GM12878 (cell line): Measurements from ENCODE around the gene BCORL1. TPM values are rescaled to one million over a fixed set of nuclear protein-coding genes. Genes with fewer than 3 reads are reported as not detected.

Source experiments
- ATAC-seq: fragments of 200-7000 bp; cut with Tn5 transposase; 3 replicates; pipeline ENCODE4 v1.9.1; 2020; ENCODE audit warnings: mild to moderate bottlenecking, moderate library complexity
- BruUV-seq: library from RNA; stranded (reverse); fragments of 400-500 nt; replicated peaks from 2 replicates; lab custom pipeline; 2021; lab: Mats Ljungman, UMichigan
- CTCF ChIA-PET: fragments of 300-600 bp; sonication (Branson Sonifier 250); formaldehyde crosslinking; extraction: SDS; loops from one replicate; lab custom pipeline; 2021; ENCODE audit warnings: inconsistent platforms; lab: Yijun Ruan, JAX
- POLR2A ChIA-PET: fragments of 350-600 bp; formaldehyde crosslinking; extraction: SDS; loops from one replicate; lab custom pipeline; 2021; ENCODE audit warnings: inconsistent platforms; lab: Charles Lee
- RAD21 ChIA-PET: fragments of 300-600 bp; sonication (Branson Sonifier 250); formaldehyde crosslinking; loops from one replicate; lab custom pipeline; 2023; ENCODE audit warnings: antibody characterized with exemption; ENCODE audit not compliant: unreplicated experiment; lab: Charles Lee
- SMC1A ChIA-PET: fragments of 300-600 bp; sonication (Branson Sonifier 250); formaldehyde crosslinking; loops from one replicate; lab custom pipeline; 2023; ENCODE audit not compliant: unreplicated experiment, uncharacterized antibody; lab: Charles Lee
- DNase-seq: peaks from one replicate; pipeline ENCODE4 v3.0.0-alpha.2; 2011; ENCODE audit warnings: low read depth, low spot score
- FAIRE-seq: peaks from 3 replicates; lab custom pipeline; 2011; peaks lifted over from hg19 to GRCh38; lab: Jason Lieb, UNC
- H2AFZ ChIP-seq: 2 replicates; pipeline ENCODE4 v1.6.0; 2011; ENCODE audit warnings: low read depth, low read length, control low read depth; ENCODE audit not compliant: control insufficient read depth
- H3K27ac ChIP-seq: 2 replicates; pipeline ENCODE4 v1.5.1; 2011; ENCODE audit warnings: control low read depth; ENCODE audit not compliant: control insufficient read depth, insufficient read depth
- H3K27me3 ChIP-seq, 2 experiments: replicated peaks in 1 of 2; 2 replicates each; pipeline versions ENCODE4 v1.6.0 to v1.6.1; 2011; ENCODE audit warnings: low read length in 1 of 2; ENCODE audit not compliant: control insufficient read depth in 2 of 2, insufficient read depth in 2 of 2
- H3K36me3 ChIP-seq, 2 experiments: 2 replicates each; pipeline ENCODE4 v1.5.1; 2011; ENCODE audit warnings: low read length in 1 of 2; ENCODE audit not compliant: control insufficient read depth in 2 of 2, insufficient read depth in 2 of 2
- H3K4me1 ChIP-seq: 2 replicates; pipeline ENCODE4 v1.6.1; 2011; ENCODE audit warnings: mild to moderate bottlenecking, low read length, moderate library complexity, mixed read lengths; ENCODE audit not compliant: control insufficient read depth, insufficient read depth
- H3K4me2 ChIP-seq: 2 replicates; pipeline ENCODE4 v1.6.0; 2011; ENCODE audit warnings: control low read depth; ENCODE audit not compliant: control insufficient read depth, insufficient read depth
- H3K4me3 ChIP-seq: fragments of 200-600 bp; sonication (generic); 2 replicates; pipeline ENCODE4 v1.5.1; 2016
- H3K79me2 ChIP-seq: 2 replicates; pipeline ENCODE4 v1.6.0; 2011; ENCODE audit warnings: low read length; ENCODE audit not compliant: control insufficient read depth, insufficient read depth
- H3K9ac ChIP-seq: 2 replicates; pipeline ENCODE4 v1.8.0; 2011; ENCODE audit warnings: low read length, control low read depth, mixed read lengths; ENCODE audit not compliant: control insufficient read depth, insufficient read depth
- H3K9me3 ChIP-seq: replicated peaks from 3 replicates; pipeline ENCODE4 v1.5.1; 2011; ENCODE audit warnings: mild to moderate bottlenecking, low read length; ENCODE audit not compliant: control insufficient read depth, insufficient read depth
- H4K20me1 ChIP-seq: 2 replicates; pipeline ENCODE4 v1.6.0; 2011; ENCODE audit not compliant: control insufficient read depth, insufficient read depth
- DPF2 ChIP-seq: fragments of 450-650 bp; IDR thresholded peaks from 2 replicates; pipeline ENCODE4 v1.6.1; 2017; ENCODE audit warnings: mild to moderate bottlenecking
- MTA2 ChIP-seq: fragments of 450-650 bp; IDR thresholded peaks from 2 replicates; pipeline ENCODE4 v1.6.1; 2016; ENCODE audit warnings: low read depth, mild to moderate bottlenecking, moderate library complexity
- POLR2AphosphoS2 ChIP-seq: IDR thresholded peaks from 2 replicates; pipeline ENCODE4 v1.6.1; 2011; ENCODE audit warnings: low read depth, mild to moderate bottlenecking, low read length, improper control_type of control experiment, moderate library complexity
- SKIL ChIP-seq: fragments of 450-650 bp; IDR thresholded peaks from 2 replicates; pipeline ENCODE4 v1.6.1; 2017; ENCODE audit warnings: mild to moderate bottlenecking, low read depth, inconsistent platforms; ENCODE audit not compliant: poor library complexity, severe bottlenecking
- WGBS: methylation state at CpG from one replicate; pipeline ENCODE4 v1.1.6; 2016; ENCODE audit warnings: low lambda C conversion rate; ENCODE audit not compliant: insufficient replicate concordance, insufficient coverage; ENCODE audit errors: missing lambda C conversion rate; 5-methylcytosine and 5-hydroxymethylcytosine counted together
- in situ Hi-C: fragments of 300-500 bp; cut with MboI; formaldehyde crosslinking; loops from 9 replicates; pipeline ENCODE4 v1.14.3; 2018; ENCODE audit warnings: mixed read lengths
- intact Hi-C: fragments of 100-400 bp; cut with micrococcal nuclease; formaldehyde crosslinking; loops from one replicate; pipeline ENCODE4 v1.14.2; 2022; ENCODE audit not compliant: unreplicated experiment
- polyA plus RNA-seq, 11 experiments: library from polyadenylated mRNA; depleted of rRNA in 4 of 11; unstranded in 6 of 11; stranded (reverse) in 5 of 11; fragments of >200 nt; fragmentation: Nextera tagmentation in 4 of 11; fragmentation: Illumina TruSeq in 1 of 11; extraction: Ambion mirVana in 4 of 11; extraction: Trizol in 1 of 11; gene quantifications; 1 replicate in 1 of 11; 2 replicates in 10 of 11; pipeline versions ENCODE4 v1.2.1 to v1.2.3, GENCODE V29; 2011 to 2016; ENCODE audit warnings: inconsistent platforms in 2 of 11, missing spikeins in 2 of 11, low read depth in 1 of 11
- total RNA-seq, 4 experiments: library from RNA; depleted of rRNA in 3 of 4; stranded (reverse); fragments of >200 nt in 3 of 4; fragmentation: Illumina TruSeq in 1 of 4; extraction: Trizol in 1 of 4; gene quantifications; 2 replicates each; pipeline versions ENCODE4 v1.2.1 to v1.2.3, GENCODE V29; 2013 to 2021

BCORL1 gene
- total and polyA plus RNA-seq, 10 of the 15 experiments (the other 5 are each of a cell fraction or from before 2014, with no cell fraction given) = 0.16 to 7.2 (median 0.94) TPM

GRCh38 chrX:130105244-130105643 is 122.8 kb downstream of the BCORL1 start (continued):
- TF ChIP-seq SKIL (no peak), POLR2AphosphoS2 (no peak)

- TF ChIP-seq MTA2 = no peak
- 0 out of 2 replicates have a peak, but pooled peaks have one; percentile 32 for TF ChIP-seq DPF2
- no peaks in the 10 kb centered on the region for H3K36me3 ChIP-seq
- no peak overlapping the region for H3K4me3 ChIP-seq
- DNase-seq = no peak
- ChIA-PET SMC1A (interaction anchor here (0.7 to 4.8 kb wide), 5 partner anchors 9 to 26 kb away, joined by 3 to 36 read pairs (median 4); no protein-coding TSS in a partner anchor), RAD21 (interaction anchor here (0.6 to 2.1 kb wide), 5 partner anchors 21 to 86 kb away, joined by 3 to 8 read pairs (median 6); no protein-coding TSS in a partner anchor), CTCF (interaction anchor here (1.1 to 1.5 kb wide), 2 partner anchors 13 to 24 kb away, joined by 3 read pairs; no protein-coding TSS in a partner anchor), POLR2A (interaction anchor here (0.6 to 5.0 kb wide), 4 partner anchors 11 to 65 kb away, joined by 3 to 27 read pairs (median 4); no protein-coding TSS in a partner anchor)
- no peak overlapping the region for H3K27ac ChIP-seq
- FAIRE-seq = no peak
- in situ Hi-C loops = no loop called here
- peaks cover 69% of the 10 kb centered on the region for H3K79me2 ChIP-seq
- no peaks in the 10 kb centered on the region; a peak in 1 of 4 replicates for H3K27me3 ChIP-seq
- no TSS peak for BruUV-seq
- peaks cover 3% of the 10 kb centered on the region for H3K4me1 ChIP-seq
- H2AFZ ChIP-seq = no peak overlapping the region
- 47% methylated on average over 10 of the region's 10 CpGs for WGBS
- no peaks in the 10 kb centered on the region for H4K20me1 ChIP-seq
- no peaks in the 10 kb centered on the region for H3K9me3 ChIP-seq
- ATAC-seq = peak; percentile 15
- H3K4me2 ChIP-seq = peak overlapping the region; percentile 13; the same call in 1 of the 2 replicates
- no peak overlapping the region for H3K9ac ChIP-seq
- intact Hi-C loops = no loop called here
Observed at GRCh38 chrX:130106071-130106470, 123.6 kb downstream of the BCORL1 start.

Other genes with a start within 250 kb of the BCORL1 start
- 0.17 and 0.27 TPM in 2 replicates for gene XPNPEP2, start 243.7 kb upstream of the BCORL1 start, total RNA-seq (2014; rRNA removed)
- gene XPNPEP2, start 243.7 kb upstream of the BCORL1 start, total RNA-seq (2014; rRNA removed; fragmentation: Illumina TruSeq; extraction: Trizol) = 0.13 and 0.14 TPM in 2 replicates
- gene XPNPEP2, start 243.7 kb upstream of the BCORL1 start, total RNA-seq (2021) = 0.21 and 0.27 TPM in 2 replicates
- 0.04 TPM in 2 replicates for gene XPNPEP2, start 243.7 kb upstream of the BCORL1 start, polyA plus RNA-seq (2011; rRNA removed)
- gene XPNPEP2, start 243.7 kb upstream of the BCORL1 start, polyA plus RNA-seq (2014; fragmentation: Illumina TruSeq; extraction: Trizol) = 0.21 and 0.32 TPM in 2 replicates
- gene XPNPEP2, start 243.7 kb upstream of the BCORL1 start, polyA plus RNA-seq (2014; fragmentation: Nextera tagmentation; extraction: Ambion mirVana) = under 1 TPM; 0.08 to 0.26 TPM
- gene XPNPEP2, start 243.7 kb upstream of the BCORL1 start, polyA plus RNA-seq (2014; rRNA removed) = 0.24 and 0.37 TPM in 2 replicates
- gene XPNPEP2, start 243.7 kb upstream of the BCORL1 start, polyA plus RNA-seq (2016; fragmentation: Nextera tagmentation; extraction: Ambion mirVana) = under 1 TPM; 0.05 to 0.06 TPM
- 198 and 231 TPM in 2 replicates for gene SASH3, start 202.7 kb upstream of the BCORL1 start, total RNA-seq (2014; rRNA removed)
- 123 and 130 TPM in 2 replicates for gene SASH3, start 202.7 kb upstream of the BCORL1 start, total RNA-seq (2014; rRNA removed; fragmentation: Illumina TruSeq; extraction: Trizol)
- gene SASH3, start 202.7 kb upstream of the BCORL1 start, total RNA-seq (2021) = 183 and 191 TPM in 2 replicates
- 159 and 233 TPM in 2 replicates for gene SASH3, start 202.7 kb upstream of the BCORL1 start, polyA plus RNA-seq (2011; rRNA removed)
- gene SASH3, start 202.7 kb upstream of the BCORL1 start, polyA plus RNA-seq (2014; fragmentation: Illumina TruSeq; extraction: Trizol) = 122 and 155 TPM in 2 replicates
- 10 to 100 TPM; 23.1 to 39.1 TPM for gene SASH3, start 202.7 kb upstream of the BCORL1 start, polyA plus RNA-seq (2014; fragmentation: Nextera tagmentation; extraction: Ambion mirVana)
- gene SASH3, start 202.7 kb upstream of the BCORL1 start, polyA plus RNA-seq (2014; rRNA removed) = 192 and 204 TPM in 2 replicates
- gene SASH3, start 202.7 kb upstream of the BCORL1 start, polyA plus RNA-seq (2016; fragmentation: Nextera tagmentation; extraction: Ambion mirVana) = 100 to 1,000 TPM; 148 to 164 TPM
- 4.0 and 4.9 TPM in 2 replicates for gene ZDHHC9, start 138.7 kb upstream of the BCORL1 start, total RNA-seq (2014; rRNA removed)
- gene ZDHHC9, start 138.7 kb upstream of the BCORL1 start, total RNA-seq (2014; rRNA removed; fragmentation: Illumina TruSeq; extraction: Trizol) = 2.4 and 2.8 TPM in 2 replicates
- gene ZDHHC9, start 138.7 kb upstream of the BCORL1 start, total RNA-seq (2021) = 6.6 and 6.9 TPM in 2 replicates
- 10.1 and 13.0 TPM in 2 replicates for gene ZDHHC9, start 138.7 kb upstream of the BCORL1 start, polyA plus RNA-seq (2011; rRNA removed)
- gene ZDHHC9, start 138.7 kb upstream of the BCORL1 start, polyA plus RNA-seq (2014; fragmentation: Illumina TruSeq; extraction: Trizol) = 8.1 and 8.4 TPM in 2 replicates
- 1 to 10 TPM; 1.8 to 2.5 TPM for gene ZDHHC9, start 138.7 kb upstream of the BCORL1 start, polyA plus RNA-seq (2014; fragmentation: Nextera tagmentation; extraction: Ambion mirVana)
- 3.9 and 4.4 TPM in 2 replicates for gene ZDHHC9, start 138.7 kb upstream of the BCORL1 start, polyA plus RNA-seq (2014; rRNA removed)
- 1 to 10 TPM; 6.5 to 6.7 TPM for gene ZDHHC9, start 138.7 kb upstream of the BCORL1 start, polyA plus RNA-seq (2016; fragmentation: Nextera tagmentation; extraction: Ambion mirVana)
- gene UTP14A, start 76.5 kb upstream of the BCORL1 start, total RNA-seq (2014; rRNA removed) = 25.9 and 28.4 TPM in 2 replicates
- gene UTP14A, start 76.5 kb upstream of the BCORL1 start, total RNA-seq (2014; rRNA removed; fragmentation: Illumina TruSeq; extraction: Trizol) = 44.7 and 46.7 TPM in 2 replicates
- 31.5 and 32.5 TPM in 2 replicates for gene UTP14A, start 76.5 kb upstream of the BCORL1 start, total RNA-seq (2021)
- gene UTP14A, start 76.5 kb upstream of the BCORL1 start, polyA plus RNA-seq (2011; rRNA removed) = 23.2 and 29.7 TPM in 2 replicates
- gene UTP14A, start 76.5 kb upstream of the BCORL1 start, polyA plus RNA-seq (2014; fragmentation: Illumina TruSeq; extraction: Trizol) = 45.6 and 49.8 TPM in 2 replicates
- 10 to 100 TPM; 16.9 to 25.4 TPM for gene UTP14A, start 76.5 kb upstream of the BCORL1 start, polyA plus RNA-seq (2014; fragmentation: Nextera tagmentation; extraction: Ambion mirVana)
- 26.4 and 30.4 TPM in 2 replicates for gene UTP14A, start 76.5 kb upstream of the BCORL1 start, polyA plus RNA-seq (2014; rRNA removed)
- gene UTP14A, start 76.5 kb upstream of the BCORL1 start, polyA plus RNA-seq (2016; fragmentation: Nextera tagmentation; extraction: Ambion mirVana) = 10 to 100 TPM; 32.5 to 32.8 TPM
- 22.9 and 25.8 TPM in 2 replicates for gene ELF4, start 127.9 kb downstream of the BCORL1 start, total RNA-seq (2014; rRNA removed)
- 12.3 and 13.8 TPM in 2 replicates for gene ELF4, start 127.9 kb downstream of the BCORL1 start, total RNA-seq (2014; rRNA removed; fragmentation: Illumina TruSeq; extraction: Trizol)
- gene ELF4, start 127.9 kb downstream of the BCORL1 start, total RNA-seq (2021) = 34.4 and 35.1 TPM in 2 replicates
- 15.7 and 33.0 TPM in 2 replicates for gene ELF4, start 127.9 kb downstream of the BCORL1 start, polyA plus RNA-seq (2011; rRNA removed)
- gene ELF4, start 127.9 kb downstream of the BCORL1 start, polyA plus RNA-seq (2014; fragmentation: Illumina TruSeq; extraction: Trizol) = 32.3 and 36.7 TPM in 2 replicates
- 1 to 10 TPM; 4.0 to 5.2 TPM for gene ELF4, start 127.9 kb downstream of the BCORL1 start, polyA plus RNA-seq (2014; fragmentation: Nextera tagmentation; extraction: Ambion mirVana)
- 24.7 and 27.3 TPM in 2 replicates for gene ELF4, start 127.9 kb downstream of the BCORL1 start, polyA plus RNA-seq (2014; rRNA removed)
- 10 to 100 TPM; 19.3 to 20.4 TPM for gene ELF4, start 127.9 kb downstream of the BCORL1 start, polyA plus RNA-seq (2016; fragmentation: Nextera tagmentation; extraction: Ambion mirVana)
- 47.3 and 50.5 TPM in 2 replicates for gene AIFM1, start 183.2 kb downstream of the BCORL1 start, total RNA-seq (2014; rRNA removed)
- 87.0 and 92.5 TPM in 2 replicates for gene AIFM1, start 183.2 kb downstream of the BCORL1 start, total RNA-seq (2014; rRNA removed; fragmentation: Illumina TruSeq; extraction: Trizol)
- gene AIFM1, start 183.2 kb downstream of the BCORL1 start, total RNA-seq (2021) = 77.5 and 80.9 TPM in 2 replicates
- gene AIFM1, start 183.2 kb downstream of the BCORL1 start, polyA plus RNA-seq (2011; rRNA removed) = 76.2 and 86.8 TPM in 2 replicates
- 99.1 and 116 TPM in 2 replicates for gene AIFM1, start 183.2 kb downstream of the BCORL1 start, polyA plus RNA-seq (2014; fragmentation: Illumina TruSeq; extraction: Trizol)
- gene AIFM1, start 183.2 kb downstream of the BCORL1 start, polyA plus RNA-seq (2014; fragmentation: Nextera tagmentation; extraction: Ambion mirVana) = 10 to 100 TPM; 44.2 to 78.0 TPM
- 72.4 and 82.0 TPM in 2 replicates for gene AIFM1, start 183.2 kb downstream of the BCORL1 start, polyA plus RNA-seq (2014; rRNA removed)
- gene AIFM1, start 183.2 kb downstream of the BCORL1 start, polyA plus RNA-seq (2016; fragmentation: Nextera tagmentation; extraction: Ambion mirVana) = 100 to 1,000 TPM; 121 TPM
- gene RAB33A, start 189.3 kb downstream of the BCORL1 start, total RNA-seq (2014; rRNA removed) = 37.1 and 39.7 TPM in 2 replicates
- gene RAB33A, start 189.3 kb downstream of the BCORL1 start, total RNA-seq (2014; rRNA removed; fragmentation: Illumina TruSeq; extraction: Trizol) = 19.1 and 19.8 TPM in 2 replicates
- gene RAB33A, start 189.3 kb downstream of the BCORL1 start, total RNA-seq (2021) = 21.8 and 24.4 TPM in 2 replicates
- 48.6 and 67.3 TPM in 2 replicates for gene RAB33A, start 189.3 kb downstream of the BCORL1 start, polyA plus RNA-seq (2011; rRNA removed)
- gene RAB33A, start 189.3 kb downstream of the BCORL1 start, polyA plus RNA-seq (2014; fragmentation: Illumina TruSeq; extraction: Trizol) = 30.5 and 38.5 TPM in 2 replicates
- 10 to 100 TPM in 1 of 2 experiments, 1 to 10 TPM in 1; 6.3 to 14.7 TPM for gene RAB33A, start 189.3 kb downstream of the BCORL1 start, polyA plus RNA-seq (2014; fragmentation: Nextera tagmentation; extraction: Ambion mirVana)
- 38.5 and 40.5 TPM in 2 replicates for gene RAB33A, start 189.3 kb downstream of the BCORL1 start, polyA plus RNA-seq (2014; rRNA removed)
- gene RAB33A, start 189.3 kb downstream of the BCORL1 start, polyA plus RNA-seq (2016; fragmentation: Nextera tagmentation; extraction: Ambion mirVana) = 10 to 100 TPM; 36.2 to 37.3 TPM